Naive thymus-derived CD4-positive, alpha-beta T cell (primary cell): ENCODE results near the gene C16orf54. TPM values are rescaled to one million over a fixed set of nuclear protein-coding genes. Genes with fewer than 3 reads are reported as not detected.
A peak's percentile ranks its signal among the peaks of the same experiment; 100 is the strongest.
"Not testable (repeated sequence)": the region's sequence is repeated elsewhere in the genome, so short reads cannot be mapped to it uniquely, and the experiment has no call there.

Source experiments
- ATAC-seq: fragments of 150-1000 bp; cut with Tn5 transposase; 2 replicates; pipeline ENCODE4 v1.10.0; 2021; ENCODE audit warnings: mild to moderate bottlenecking, moderate library complexity
- CTCF ChIA-PET: fragments of 350-600 bp; sonication (Branson Sonifier 250); formaldehyde crosslinking; loops from one replicate; lab custom pipeline; 2021; ENCODE audit warnings: antibody characterized with exemption; lab: Charles Lee
- POLR2A ChIA-PET: fragments of 350-600 bp; sonication (Branson Sonifier 250); formaldehyde crosslinking; loops from one replicate; lab custom pipeline; 2021; ENCODE audit warnings: antibody characterized with exemption, inconsistent platforms; lab: Charles Lee
- DNase-seq, 9 donors: peaks; one replicate each; pipeline versions ENCODE4 v3.0.0 to v3.0.0-alpha.2; 2020 to 2022; ENCODE audit warnings: mixed read lengths in 1 of 9
- H3K27ac ChIP-seq: one replicate; pipeline ENCODE4 v1.7.0; 2013; ENCODE audit warnings: mild to moderate bottlenecking, low read depth, low read length, moderate library complexity
- H3K27me3 ChIP-seq, 2 donors: one replicate each; pipeline ENCODE4 v1.7.0; 2013; ENCODE audit warnings: low read length in 2 of 2, mild to moderate bottlenecking in 2 of 2, moderate library complexity in 2 of 2; ENCODE audit not compliant: control insufficient read depth in 2 of 2, insufficient read depth in 2 of 2
- H3K36me3 ChIP-seq, 3 experiments: 1 replicate in 2 of 3; 2 replicates in 1 of 3; pipeline ENCODE4 v1.7.0; 2013; ENCODE audit warnings: low read length in 3 of 3, mild to moderate bottlenecking in 3 of 3, moderate library complexity in 1 of 3; ENCODE audit not compliant: insufficient read depth in 3 of 3, control insufficient read depth in 2 of 3
- H3K4me1 ChIP-seq, 2 donors: one replicate each; pipeline ENCODE4 v1.7.0; 2013; ENCODE audit warnings: low read length in 2 of 2, mild to moderate bottlenecking in 2 of 2, moderate library complexity in 1 of 2; ENCODE audit not compliant: control insufficient read depth in 2 of 2, insufficient read depth in 2 of 2
- H3K4me3 ChIP-seq: 2 replicates; pipeline ENCODE4 v1.7.0; 2013; ENCODE audit warnings: mild to moderate bottlenecking, low read length
- H3K9me3 ChIP-seq, 3 experiments: 1 replicate in 2 of 3; 2 replicates in 1 of 3; pipeline ENCODE4 v1.7.0; 2013; ENCODE audit warnings: low read length in 3 of 3; ENCODE audit not compliant: control insufficient read depth in 2 of 3
- H3K27ac Mint-ChIP-seq, 9 donors: one replicate each; pipeline ENCODE4 v1.8.0; 2020 to 2022; ENCODE audit warnings: mixed read lengths in 9 of 9, mild to moderate bottlenecking in 8 of 9, moderate library complexity in 5 of 9, inconsistent platforms in 2 of 9
- H3K27me3 Mint-ChIP-seq, 5 donors: one replicate each; pipeline ENCODE4 v1.8.0; 2021 to 2022; ENCODE audit warnings: mixed read lengths in 5 of 5, mild to moderate bottlenecking in 1 of 5
- H3K36me3 Mint-ChIP-seq, 5 donors: one replicate each; pipeline ENCODE4 v1.8.0; 2020 to 2022; ENCODE audit warnings: mixed read lengths in 5 of 5, mild to moderate bottlenecking in 3 of 5, inconsistent platforms in 1 of 5
- H3K4me1 Mint-ChIP-seq, 7 donors: one replicate each; pipeline ENCODE4 v1.8.0; 2020 to 2022; ENCODE audit warnings: mixed read lengths in 7 of 7, mild to moderate bottlenecking in 3 of 7, inconsistent platforms in 1 of 7
- H3K4me3 Mint-ChIP-seq, 10 donors: one replicate each; pipeline ENCODE4 v1.8.0; 2020 to 2022; ENCODE audit warnings: mild to moderate bottlenecking in 10 of 10, mixed read lengths in 10 of 10, moderate library complexity in 6 of 10, inconsistent platforms in 2 of 10
- H3K9me3 Mint-ChIP-seq, 11 donors: one replicate each; pipeline ENCODE4 v1.8.0; 2020 to 2022; ENCODE audit warnings: mixed read lengths in 11 of 11, mild to moderate bottlenecking in 4 of 11, inconsistent platforms in 1 of 11, moderate library complexity in 1 of 11
- intact Hi-C, 2 donors: fragments of 100-400 bp; cut with micrococcal nuclease; formaldehyde crosslinking; loops; one replicate each; pipeline ENCODE4 v1.15.1; 2023
- polyA plus RNA-seq, 2 donors: library from polyadenylated mRNA; unstranded; fragments of 300-500 nt; fragmentation: Illumina TruSeq; gene quantifications; one replicate each; pipeline ENCODE4 v1.2.3, GENCODE V29; 2021
- total RNA-seq, 6 experiments: library from RNA in 5 of 6; stranded (reverse) in 5 of 6; gene quantifications; 1 replicate in 5 of 6; 2 replicates in 1 of 6; pipeline ENCODE4 v1.2.3 and lab custom pipeline; 2021 to 2026

Gene C16orf54
- total and polyA plus RNA-seq, 7 experiments from 2014 or later, result 43.2 to 228 (median 139) TPM

DNA sequence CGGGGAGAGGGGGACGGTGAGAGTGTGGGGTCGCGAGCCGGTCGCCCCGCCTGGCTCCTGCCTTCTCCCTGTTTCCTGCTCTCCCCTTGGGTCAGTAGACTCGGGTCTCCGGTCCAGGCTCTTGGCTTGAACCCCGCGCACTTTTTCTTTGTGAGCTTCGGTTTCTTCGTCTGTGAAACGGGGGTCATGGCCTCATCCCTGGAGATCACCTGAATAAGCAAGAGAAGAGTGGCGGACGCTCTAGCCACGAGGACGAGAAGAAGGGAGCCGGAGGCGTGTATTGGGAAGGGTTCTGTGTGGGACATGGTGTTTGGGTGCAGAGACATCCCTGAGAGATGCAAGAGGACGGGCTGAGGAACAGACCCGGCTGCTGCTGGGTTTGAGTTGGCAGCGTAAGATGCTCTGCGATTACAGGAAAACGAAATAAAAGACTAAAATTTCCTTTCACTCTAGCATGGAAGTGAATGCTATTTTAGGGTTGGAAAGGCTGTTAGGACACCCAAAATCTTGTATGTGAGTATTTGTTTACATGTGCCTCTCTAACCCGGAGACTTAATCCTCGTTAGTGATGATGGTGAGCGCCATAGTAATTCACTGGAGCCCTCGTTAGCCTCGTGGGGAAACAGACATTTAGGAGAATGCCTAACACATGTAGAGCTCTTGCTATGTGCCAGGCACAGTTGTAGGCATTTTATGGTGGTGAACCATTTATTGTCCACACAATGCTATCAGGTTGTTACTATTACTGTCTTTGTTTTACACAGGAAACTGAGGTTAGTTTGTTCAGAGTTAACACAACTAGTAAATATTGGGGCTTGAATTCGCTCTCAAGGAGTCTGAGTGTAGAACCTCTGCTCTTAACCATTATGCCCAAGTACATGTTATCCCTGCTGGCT lies 45.4 kb upstream of the C16orf54 start:
- Mint-ChIP-seq H3K9me3 (peaks cover 0 to 3% (median 0%) of the 10 kb centered on the region in 11 donors), H3K27ac (peak overlapping the region; percentile 93 to 99 (median 99)), H3K4me3 (peak overlapping the region; percentile 92 to 100 (median 98)), H3K27me3 (peaks cover 0 to 2% (median 0%) of the 10 kb centered on the region in 5 donors), H3K36me3 (peaks cover 0 to 18% (median 4%) of the 10 kb centered on the region in 5 donors), H3K4me1 (peaks cover 23 to 55% (median 42%) of the 10 kb centered on the region in 7 donors)
- H3K27me3 ChIP-seq, result no peaks in the 10 kb centered on the region
- intact Hi-C loops, result loop anchor here (1.0 to 2.0 kb wide), 15 partner anchors 14 to 205 kb away; partner anchors contain the start of genes CDIPT (in 2 of the 2), PAGR1 (in 2 of the 2), INO80E (in 1 of the 2) and MVP (in 1 of the 2)
- ATAC-seq (no peak), DNase-seq (peak in 1 of 9 donors; percentile 18)
- H3K36me3 ChIP-seq, result peaks cover 0 to 4% (median 0%) of the 10 kb centered on the region in 3 experiments
- H3K9me3 ChIP-seq, result no peaks in the 10 kb centered on the region
- H3K27ac ChIP-seq, result peak overlapping the region; percentile 88
- H3K4me1 ChIP-seq, result peaks cover 17 to 29% of the 10 kb centered on the region in 2 donors
- peak overlapping the region; percentile 83 for H3K4me3 ChIP-seq
- ChIA-PET CTCF (interaction anchor here (0.6 to 4.2 kb wide), 13 partner anchors 13 to 93 kb away, joined by 3 to 40 read pairs (median 6); partner anchors contain the start of gene MVP), POLR2A (interaction anchor here (0.7 to 8.8 kb wide), 26 partner anchors 11 to 393 kb away, joined by 3 to 158 read pairs (median 10); partner anchors contain the start of genes C16orf54, HIRIP3, INO80E and MAZ)

DNA sequence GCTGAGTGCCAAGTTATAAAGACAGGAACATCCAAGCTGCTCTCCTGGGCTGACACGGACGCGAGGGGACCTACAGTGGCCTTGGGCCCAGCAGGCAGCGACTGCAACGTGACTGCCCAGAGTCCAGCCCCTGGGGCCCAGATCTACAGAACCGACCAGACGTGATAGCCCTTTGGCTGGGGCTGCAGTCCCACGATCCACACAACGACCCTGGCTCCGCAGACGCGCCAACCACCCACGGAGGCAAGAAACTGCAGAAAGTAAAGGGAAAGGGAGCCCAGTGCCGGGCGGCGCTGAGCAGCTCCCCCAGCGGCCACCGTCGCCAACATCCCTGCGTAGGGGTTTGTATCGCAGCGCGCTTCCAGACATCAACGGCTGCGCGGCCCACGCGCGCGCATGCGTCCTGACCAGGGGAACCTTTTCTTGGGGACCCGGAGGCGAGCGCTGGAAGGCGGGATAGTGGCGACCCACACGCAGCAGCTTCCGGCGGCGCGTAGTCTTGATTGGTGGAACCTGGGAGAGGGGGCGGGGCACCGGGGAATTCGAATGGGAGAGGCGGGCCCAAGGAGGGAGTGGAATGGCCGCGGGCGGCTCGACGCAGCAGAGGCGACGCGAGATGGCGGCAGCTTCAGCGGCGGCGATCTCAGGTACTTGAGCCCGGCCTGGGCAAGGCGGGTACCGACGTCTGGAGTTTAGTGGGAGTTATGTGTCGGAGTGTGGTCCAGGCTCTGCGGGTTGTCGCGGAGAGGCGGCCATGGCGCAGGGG lies 44.6 kb upstream of the C16orf54 start, which contains the start of gene KIF22:
TSS of gene KIF22 (plus strand) at position 569 of the 766 bp plus-strand sequence. CDS start at position 578, 9 bp downstream.
- DNase-seq (peak; percentile 98 to 100 (median 100)), ATAC-seq (peak; percentile 98)
- Histone ChIP-seq H3K27ac (peak within 1 kb of the TSS; percentile 88), H3K36me3 (peaks cover 0 to 4% (median 0%) of the 10 kb centered on the region in 3 experiments), H3K9me3 (no peaks in the 10 kb centered on the region), H3K4me3 (peak within 1 kb of the TSS; percentile 83), H3K27me3 (no peaks in the 10 kb centered on the region), H3K4me1 (peaks cover 21 to 29% of the 10 kb centered on the region in 2 donors)
- Mint-ChIP-seq H3K4me1 (peaks cover 23 to 59% (median 46%) of the 10 kb centered on the region in 7 donors), H3K4me3 (peak within 1 kb of the TSS; percentile 92 to 100 (median 98)), H3K27me3 (peaks cover 0 to 2% (median 0%) of the 10 kb centered on the region in 5 donors), H3K27ac (peak within 1 kb of the TSS; percentile 93 to 99 (median 99)), H3K36me3 (peaks cover 0 to 18% (median 4%) of the 10 kb centered on the region in 5 donors), H3K9me3 (peaks cover 0 to 3% (median 0%) of the 10 kb centered on the region in 11 donors)
- intact Hi-C loops, result loop anchor here (1.0 to 2.0 kb wide), 15 partner anchors 15 to 206 kb away; partner anchors contain the start of genes CDIPT (in 2 of the 2), PAGR1 (in 2 of the 2), INO80E (in 1 of the 2) and MVP (in 1 of the 2)
- POLR2A ChIA-PET, result interaction anchor here (0.6 to 8.8 kb wide), 36 partner anchors 10 to 394 kb away, joined by 3 to 158 read pairs (median 6); partner anchors contain the start of genes ALDOA, C16orf54, HIRIP3 and INO80E
- CTCF ChIA-PET, result interaction anchor here (0.6 to 4.2 kb wide), 22 partner anchors 14 to 860 kb away, joined by 3 to 40 read pairs (median 4); partner anchors contain the start of genes C16orf54, MVP and PAGR1

DNA sequence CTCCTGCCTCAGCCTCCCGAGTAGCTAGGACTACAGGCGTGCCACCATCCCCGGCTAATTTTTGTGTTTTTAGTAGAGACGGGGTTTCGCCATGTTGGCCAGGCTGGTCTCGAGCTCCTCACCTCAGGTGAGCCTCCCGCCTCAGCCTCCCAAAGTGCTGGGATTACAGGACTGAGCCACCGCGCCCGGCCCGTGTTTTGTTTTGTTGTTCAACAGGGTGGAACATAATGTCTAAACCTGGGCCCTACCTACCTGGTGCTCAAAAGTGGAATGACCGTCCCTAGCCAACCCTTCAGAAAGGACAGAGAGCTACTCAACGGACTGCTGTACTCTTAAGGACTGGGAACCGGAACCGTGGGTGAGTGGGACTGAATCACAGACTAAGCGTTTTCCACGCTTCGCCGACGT lies 44.0 kb upstream of the C16orf54 start:
- Mint-ChIP-seq H3K4me3 (peak overlapping the region; percentile 92 to 100 (median 98)), H3K4me1 (peaks cover 29 to 61% (median 52%) of the 10 kb centered on the region in 7 donors), H3K9me3 (peaks cover 0 to 4% (median 0%) of the 10 kb centered on the region in 11 donors), H3K27ac (peak overlapping the region; percentile 93 to 99 (median 99)), H3K27me3 (peaks cover 0 to 2% (median 0%) of the 10 kb centered on the region in 5 donors), H3K36me3 (peaks cover 0 to 16% (median 4%) of the 10 kb centered on the region in 5 donors)
- Histone ChIP-seq H3K4me1 (peaks cover 23 to 31% of the 10 kb centered on the region in 2 donors), H3K27ac (peak overlapping the region; percentile 78), H3K4me3 (peak overlapping the region; percentile 64), H3K9me3 (no peaks in the 10 kb centered on the region), H3K27me3 (no peaks in the 10 kb centered on the region), H3K36me3 (peaks cover 0 to 4% (median 0%) of the 10 kb centered on the region in 3 experiments)
- intact Hi-C loops, result loop anchor here (1.0 to 2.0 kb wide), 15 partner anchors 16 to 207 kb away; partner anchors contain the start of genes CDIPT (in 2 of the 2), PAGR1 (in 2 of the 2), INO80E (in 1 of the 2) and MVP (in 1 of the 2)
- ATAC-seq (no peak), DNase-seq (no peak)
- ChIA-PET CTCF (interaction anchor here (0.6 to 4.2 kb wide), 20 partner anchors 14 to 860 kb away, joined by 3 to 40 read pairs (median 4); partner anchors contain the start of genes C16orf54 and PAGR1), POLR2A (interaction anchor here (0.6 to 8.8 kb wide), 31 partner anchors 9 to 395 kb away, joined by 3 to 158 read pairs (median 7); partner anchors contain the start of genes ALDOA, C16orf54, MAZ and MVP)

DNA sequence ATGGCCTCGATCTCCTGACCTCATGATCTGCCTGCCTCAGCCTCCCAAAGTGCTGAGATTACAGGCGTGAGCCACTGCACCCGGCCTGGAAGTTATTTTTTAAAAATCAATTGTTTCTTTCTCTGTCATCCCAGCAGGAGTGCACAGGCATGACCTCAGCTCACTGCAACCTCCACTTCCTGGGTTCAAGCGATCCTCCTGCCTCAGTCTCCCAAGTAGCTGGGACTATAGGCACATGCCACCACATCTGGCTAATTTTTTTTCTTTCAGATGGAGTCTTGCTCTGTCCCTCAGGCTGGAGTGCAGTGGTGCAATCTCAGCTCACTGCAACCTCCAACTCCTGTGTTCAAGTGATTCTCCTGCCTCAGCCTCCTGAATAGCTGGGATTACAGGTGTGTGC lies 41.4 kb upstream of the C16orf54 start:
- intact Hi-C loops, DNase-seq, H3K9me3 ChIP-seq, H3K36me3 Mint-ChIP-seq, H3K9me3 Mint-ChIP-seq, H3K27ac ChIP-seq, H3K27ac Mint-ChIP-seq, H3K27me3 Mint-ChIP-seq, ATAC-seq, H3K4me3 Mint-ChIP-seq, H3K4me3 ChIP-seq, H3K27me3 ChIP-seq, H3K36me3 ChIP-seq: not testable (repeated sequence)
- peaks cover 12 to 55% (median 44%) of the 10 kb centered on the region in 7 donors for H3K4me1 Mint-ChIP-seq
- CTCF ChIA-PET, result interaction anchor here (0.7 to 3.4 kb wide), 3 partner anchors 21 to 85 kb away, joined by 3 to 22 read pairs (median 3); no protein-coding TSS in a partner anchor
- H3K4me1 ChIP-seq, result peaks cover 19 to 23% of the 10 kb centered on the region in 2 donors
- POLR2A ChIA-PET, result interaction anchor here (1.1 to 4.3 kb wide), 5 partner anchors 14 to 86 kb away, joined by 3 to 40 read pairs (median 21); partner anchors contain the start of gene C16orf54

GRCh38 chr16:29784901-29785500 lies 39.2 kb upstream of the C16orf54 start:
- Mint-ChIP-seq H3K36me3 (no peaks in the 10 kb centered on the region), H3K4me3 (peak overlapping the region; percentile 56 to 80 (median 72))
- peak overlapping the region; percentile 44 for H3K27ac ChIP-seq

More at GRCh38 chr16:29784901-29785500, 39.2 kb upstream of the C16orf54 start:
- ChIA-PET POLR2A (interaction anchor here (0.6 to 4.3 kb wide), 18 partner anchors 19 to 84 kb away, joined by 3 to 40 read pairs (median 4); partner anchors contain the start of genes C16orf54 and MAZ), CTCF (interaction anchor here (0.6 to 3.4 kb wide), 15 partner anchors 17 to 270 kb away, joined by 3 to 22 read pairs (median 4); partner anchors contain the start of genes C16orf54 and PAGR1)
- H3K27me3 ChIP-seq, result no peaks in the 10 kb centered on the region
- peaks cover 0 to 4% (median 0%) of the 10 kb centered on the region in 11 donors for H3K9me3 Mint-ChIP-seq
- no peaks in the 10 kb centered on the region for H3K9me3 ChIP-seq
- intact Hi-C loops, result loop anchor here in 1 of 2 donors (1.0 kb wide), 2 partner anchors 39 to 85 kb away; no protein-coding TSS in a partner anchor
- H3K4me1 Mint-ChIP-seq, result peaks cover 12 to 44% (median 28%) of the 10 kb centered on the region in 7 donors
- peaks cover 0 to under 1% (median 0%) of the 10 kb centered on the region in 5 donors for H3K27me3 Mint-ChIP-seq
- H3K4me1 ChIP-seq, result peaks cover 12 to 15% of the 10 kb centered on the region in 2 donors
- H3K36me3 ChIP-seq, result no peaks in the 10 kb centered on the region
- ATAC-seq, result peak; percentile 95
- DNase-seq, result peak; percentile 59 to 77 (median 68)
- peak overlapping the region; percentile 36 for H3K4me3 ChIP-seq
- H3K27ac Mint-ChIP-seq, result peak overlapping the region; percentile 58 to 95 (median 80)
